Measurements from ENCODE around the gene HM13. TPM values are rescaled to one million over a fixed set of nuclear protein-coding genes. Genes with fewer than 3 reads are reported as not detected.

Gene HM13
- total and polyA plus RNA-seq, 2 of the 13 experiments (the other 11 are each of a cell fraction or from before 2014, with no cell fraction given): 118 to 243 TPM

DNA sequence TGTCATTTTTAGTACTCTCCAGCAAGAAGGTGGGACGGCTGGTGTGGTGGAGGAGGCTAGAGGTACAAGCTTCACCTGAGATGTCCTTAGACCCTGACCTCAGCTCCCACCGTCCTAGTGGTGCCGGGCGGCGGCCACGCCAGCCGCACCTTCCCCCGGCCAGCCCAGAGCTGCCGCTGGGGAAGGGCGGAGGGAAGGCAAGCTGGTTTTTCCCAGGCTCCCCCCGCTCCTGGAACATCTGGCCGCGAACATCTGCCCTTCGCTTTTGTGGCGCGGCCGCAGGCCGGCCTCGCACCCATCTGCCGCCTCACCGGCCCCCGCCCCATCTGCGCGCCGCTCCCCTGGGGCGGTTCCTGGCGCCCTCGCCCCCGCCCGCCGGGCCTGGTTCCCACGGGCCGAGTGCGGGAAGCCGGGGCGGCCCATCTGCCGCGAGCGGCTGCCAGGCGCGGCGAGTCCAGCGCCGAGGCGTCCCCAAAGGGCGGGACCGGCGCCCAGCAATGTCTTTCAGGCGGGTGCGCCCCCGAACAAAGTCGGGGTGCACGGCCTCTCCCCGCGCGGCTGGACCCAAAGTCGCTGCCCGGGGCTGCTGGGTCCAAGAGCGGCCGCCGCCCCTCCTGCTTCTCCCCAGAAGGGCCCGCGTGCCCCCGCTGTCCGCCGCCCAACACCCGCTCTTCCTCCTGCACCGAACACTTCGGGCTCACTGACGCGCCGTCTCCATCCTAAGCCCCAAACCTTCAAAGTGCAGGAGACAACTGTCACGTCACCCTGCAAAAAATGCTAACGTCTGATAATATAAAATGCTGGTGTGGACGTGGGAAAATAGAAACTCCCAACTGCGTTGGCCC is 73.5 kb downstream of the HM13 start (continued):
- TF ChIP-seq ZFP36L1 (CRISPR knock-in tag; IDR thresholded peaks at IDR 0.05): 0 out of 2 replicates have a peak, but pooled peaks have one; percentile 55
- TF ChIP-seq, protein P1, sequence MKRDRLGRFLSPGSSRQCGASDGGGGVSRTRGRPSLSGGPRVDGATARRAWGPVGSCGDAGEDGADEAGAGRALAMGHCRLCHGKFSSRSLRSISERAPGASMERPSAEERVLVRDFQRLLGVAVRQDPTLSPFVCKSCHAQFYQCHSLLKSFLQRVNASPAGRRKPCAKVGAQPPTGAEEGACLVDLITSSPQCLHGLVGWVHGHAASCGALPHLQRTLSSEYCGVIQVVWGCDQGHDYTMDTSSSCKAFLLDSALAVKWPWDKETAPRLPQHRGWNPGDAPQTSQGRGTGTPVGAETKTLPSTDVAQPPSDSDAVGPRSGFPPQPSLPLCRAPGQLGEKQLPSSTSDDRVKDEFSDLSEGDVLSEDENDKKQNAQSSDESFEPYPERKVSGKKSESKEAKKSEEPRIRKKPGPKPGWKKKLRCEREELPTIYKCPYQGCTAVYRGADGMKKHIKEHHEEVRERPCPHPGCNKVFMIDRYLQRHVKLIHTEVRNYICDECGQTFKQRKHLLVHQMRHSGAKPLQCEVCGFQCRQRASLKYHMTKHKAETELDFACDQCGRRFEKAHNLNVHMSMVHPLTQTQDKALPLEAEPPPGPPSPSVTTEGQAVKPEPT (CRISPR knock-in tag; IDR thresholded peaks at IDR 0.05; ENCODE audit: low read depth): no peak
- no peak; the same call in 1 of the 2 replicates for TF ChIP-seq FOXC1 (CRISPR knock-in tag; IDR thresholded peaks at IDR 0.05; ENCODE audit: borderline replicate concordance)
- no peak for TF ChIP-seq ZNF460 (CRISPR knock-in tag; IDR thresholded peaks at IDR 0.05; ENCODE audit: borderline replicate concordance)
- TF ChIP-seq ZNF704 (CRISPR knock-in tag; IDR thresholded peaks at IDR 0.05; ENCODE audit: borderline replicate concordance): no peak
- peak; percentile 32; the same call in 1 of the 2 replicates for TF ChIP-seq ZNF749 (CRISPR knock-in tag; IDR thresholded peaks at IDR 0.05; ENCODE audit: borderline replicate concordance)
- TF ChIP-seq SOX5 (CRISPR knock-in tag; IDR thresholded peaks at IDR 0.05; ENCODE audit: borderline replicate concordance): 0 out of 2 replicates have a peak, but pooled peaks have one; percentile 6
- TF ChIP-seq ZNF512B (CRISPR knock-in tag; IDR thresholded peaks at IDR 0.05; ENCODE audit: borderline replicate concordance): no peak
- TF ChIP-seq FOXM1 (CRISPR knock-in tag; IDR thresholded peaks at IDR 0.05): no peak
- no peak for TF ChIP-seq ZC3H4 (CRISPR knock-in tag; IDR thresholded peaks at IDR 0.05; ENCODE audit: borderline replicate concordance)
- TF ChIP-seq, protein P2, sequence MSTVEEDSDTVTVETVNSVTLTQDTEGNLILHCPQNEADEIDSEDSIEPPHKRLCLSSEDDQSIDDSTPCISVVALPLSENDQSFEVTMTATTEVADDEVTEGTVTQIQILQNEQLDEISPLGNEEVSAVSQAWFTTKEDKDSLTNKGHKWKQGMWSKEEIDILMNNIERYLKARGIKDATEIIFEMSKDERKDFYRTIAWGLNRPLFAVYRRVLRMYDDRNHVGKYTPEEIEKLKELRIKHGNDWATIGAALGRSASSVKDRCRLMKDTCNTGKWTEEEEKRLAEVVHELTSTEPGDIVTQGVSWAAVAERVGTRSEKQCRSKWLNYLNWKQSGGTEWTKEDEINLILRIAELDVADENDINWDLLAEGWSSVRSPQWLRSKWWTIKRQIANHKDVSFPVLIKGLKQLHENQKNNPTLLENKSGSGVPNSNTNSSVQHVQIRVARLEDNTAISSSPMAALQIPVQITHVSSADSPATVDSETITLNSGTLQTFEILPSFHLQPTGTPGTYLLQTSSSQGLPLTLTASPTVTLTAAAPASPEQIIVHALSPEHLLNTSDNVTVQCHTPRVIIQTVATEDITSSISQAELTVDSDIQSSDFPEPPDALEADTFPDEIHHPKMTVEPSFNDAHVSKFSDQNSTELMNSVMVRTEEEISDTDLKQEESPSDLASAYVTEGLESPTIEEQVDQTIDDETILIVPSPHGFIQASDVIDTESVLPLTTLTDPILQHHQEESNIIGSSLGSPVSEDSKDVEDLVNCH (CRISPR knock-in tag; IDR thresholded peaks at IDR 0.05): no peak
- TF ChIP-seq TCF12 (IDR thresholded peaks at IDR 0.05): no peak
- TF ChIP-seq TCF12 (CRISPR knock-in tag; IDR thresholded peaks at IDR 0.05): no peak
- no peak for TF ChIP-seq NFE2L2 (IDR thresholded peaks at IDR 0.05; ENCODE audit: low read length)
- TF ChIP-seq ZNF768 (CRISPR knock-in tag; IDR thresholded peaks at IDR 0.05): peak; percentile 51; the same call in 1 of the 2 replicates
- TF ChIP-seq CENPX (CRISPR knock-in tag; IDR thresholded peaks at IDR 0.05): no peak
- no peak for TF ChIP-seq ZNF136 (CRISPR knock-in tag; IDR thresholded peaks at IDR 0.05; ENCODE audit: low read depth)
- no peak for TF ChIP-seq ZNF160 (CRISPR knock-in tag; IDR thresholded peaks at IDR 0.05)
- TF ChIP-seq BRCA1 (CRISPR knock-in tag; IDR thresholded peaks at IDR 0.05): no peak
- TF ChIP-seq RCOR2 (CRISPR knock-in tag; IDR thresholded peaks at IDR 0.05): no peak
- TF ChIP-seq NFIC (IDR thresholded peaks at IDR 0.05; ENCODE audit: low read length): no peak
- TF ChIP-seq NCOA1 (CRISPR knock-in tag; IDR thresholded peaks at IDR 0.05): 0 out of 2 replicates have a peak, but pooled peaks have one; percentile 71

Measured in HepG2 (cell line).